Activated T-helper 1 cell treated with anti-CD3 and anti-CD28 coated beads, Interleukin-2, amount 50 U/mL, for 16 hours (primary cell): ENCODE results near the gene ZC3H12C.
"Not testable (repeated sequence)": the region's sequence is repeated elsewhere in the genome, so short reads cannot be mapped to it uniquely, and the experiment has no call there.

Experiments used
- DNase-seq, 2 donors: peaks; one replicate each; pipeline ENCODE4 v3.0.0-alpha.2; 2020; ENCODE audit warnings: low read depth in 1 of 2, low spot score in 1 of 2

Gene ZC3H12C

GRCh38 chr11:110208678-110209312 lies 115.6 kb downstream of the ZC3H12C start:
- not testable (repeated sequence) for DNase-seq

DNA sequence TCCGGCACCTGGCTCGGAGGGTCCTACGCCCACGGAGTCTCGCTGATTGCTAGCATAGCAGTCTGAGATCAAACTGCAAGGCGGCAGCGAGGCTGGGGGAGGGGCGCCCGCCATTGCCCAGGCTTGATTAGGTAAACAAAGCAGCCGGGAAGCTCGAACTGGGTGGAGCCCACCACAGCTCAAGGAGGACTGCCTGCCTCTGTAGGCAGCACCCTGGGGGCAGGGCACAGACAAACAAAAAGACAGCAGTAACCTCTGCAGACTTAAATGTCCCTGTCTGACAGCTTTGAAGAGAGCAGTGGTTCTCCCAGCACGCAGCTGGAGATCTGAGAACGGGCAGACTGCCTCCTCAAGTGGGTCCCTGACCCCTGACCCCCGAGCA lies 116.1 kb downstream of the ZC3H12C start:
- DNase-seq: not testable (repeated sequence)

- DNase-seq: no peak
Observed at GRCh38 chr11:110217223-110217877, 124.2 kb downstream of the ZC3H12C start.

GRCh38 chr11:110217936-110218335 lies 124.7 kb downstream of the ZC3H12C start:
- DNase-seq: no peak

DNA sequence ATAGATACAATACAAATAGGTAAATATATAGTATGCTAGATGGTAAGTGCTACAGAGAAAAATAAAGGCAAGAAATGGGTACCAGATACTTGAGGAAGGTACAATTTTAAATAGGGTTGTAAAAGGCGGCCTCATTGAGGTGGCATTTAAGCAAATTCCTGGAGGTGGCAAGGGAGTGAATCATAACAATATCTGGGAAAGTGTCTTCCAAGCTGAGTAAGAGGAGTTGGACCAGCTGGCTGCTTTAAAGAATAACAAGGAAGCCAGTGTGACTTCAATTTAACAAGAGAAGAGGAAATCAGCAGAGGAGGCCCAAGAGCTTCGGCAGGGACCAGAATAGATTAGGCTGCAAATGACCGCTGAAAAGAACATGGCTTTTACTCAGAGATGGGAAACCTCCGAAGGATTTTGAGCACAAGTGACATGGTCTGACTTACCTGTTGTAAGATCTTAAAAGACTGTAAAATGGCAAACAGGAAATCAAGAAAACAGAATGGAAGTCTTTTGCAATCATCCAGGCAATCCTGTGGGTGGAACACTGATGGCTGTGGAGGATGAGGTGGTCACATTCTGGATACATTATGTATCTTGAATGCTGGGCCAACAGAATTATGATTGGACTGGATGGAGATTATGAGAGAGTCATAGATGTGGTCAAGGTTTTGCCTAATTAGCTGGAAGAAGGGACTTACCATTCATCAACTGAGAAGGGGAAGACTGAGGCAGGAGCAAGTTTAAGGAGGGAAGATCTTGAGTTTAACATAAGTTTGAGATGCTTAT lies 126.0 kb downstream of the ZC3H12C start:
- DNase-seq: no peak
